ENCODE results near the gene DKKL1.
"Not testable (repeated sequence)": the region's sequence is repeated elsewhere in the genome, so short reads cannot be mapped to it uniquely, and the experiment has no call there.

Gene DKKL1

GRCh38 chr19:49326165-49326704, 37.4 kb upstream of the DKKL1 start:
- H3K27ac ChIP-seq (ENCODE audit: low read depth, low read length, poor library complexity, severe bottlenecking): peak overlapping the region; percentile 96
- H3K4me2 ChIP-seq (ENCODE audit: low read length): peak overlapping the region; percentile 64
- no peaks in the 10 kb centered on the region for H4K20me1 ChIP-seq (ENCODE audit: insufficient read depth, low read length)
- H3K9ac ChIP-seq (ENCODE audit: low read length): peak overlapping the region; percentile 50
- H3K4me3 ChIP-seq (ENCODE audit: low read depth, low read length, poor library complexity, severe bottlenecking): no peak overlapping the region
- no peaks in the 10 kb centered on the region for H3K9me2 ChIP-seq (ENCODE audit: low read depth, low read length)
- H2AFZ ChIP-seq (ENCODE audit: low read length): no peak overlapping the region
- 0 out of 2 replicates have a peak, but pooled peaks cover 3% of the 10 kb centered on the region for H3F3A ChIP-seq (ENCODE audit: insufficient read depth, low read length)
- H3K36me3 ChIP-seq (ENCODE audit: insufficient read depth, low read length): peaks cover 14% of the 10 kb centered on the region; the same call in 1 of the 2 replicates
- H3K79me2 ChIP-seq (ENCODE audit: insufficient read depth, low read length): no peaks in the 10 kb centered on the region
- TF ChIP-seq CTCF (IDR thresholded peaks at IDR 0.05; ENCODE audit: low read length) (no peak), EZH2 (IDR thresholded peaks at IDR 0.05; ENCODE audit: borderline replicate concordance, low read length) (no peak)
- H3K4me1 ChIP-seq (ENCODE audit: insufficient read depth, low read length, severe bottlenecking): peaks cover 56% of the 10 kb centered on the region
- H3K27me3 ChIP-seq (ENCODE audit: insufficient read depth, low read length): no peaks in the 10 kb centered on the region
- H3K9me3 ChIP-seq (ENCODE audit: low read length): peaks cover 8% of the 10 kb centered on the region; the same call in 1 of the 2 replicates

GRCh38 chr19:49327878-49328544, 35.7 kb upstream of the DKKL1 start:
- H3K9ac ChIP-seq (ENCODE audit: low read length): peak overlapping the region; percentile 33; the same call in 1 of the 2 replicates
- peaks cover 14% of the 10 kb centered on the region; the same call in 1 of the 2 replicates for H3K36me3 ChIP-seq (ENCODE audit: insufficient read depth, low read length)
- H3K79me2 ChIP-seq (ENCODE audit: insufficient read depth, low read length): no peaks in the 10 kb centered on the region
- TF ChIP-seq CTCF (IDR thresholded peaks at IDR 0.05; ENCODE audit: low read length) (peak; percentile 77), EZH2 (IDR thresholded peaks at IDR 0.05; ENCODE audit: borderline replicate concordance, low read length) (no peak)
- H3K27me3 ChIP-seq (ENCODE audit: insufficient read depth, low read length): no peaks in the 10 kb centered on the region
- H3K4me3 ChIP-seq (ENCODE audit: low read depth, low read length, poor library complexity, severe bottlenecking): peak overlapping the region; percentile 42
- 0 out of 2 replicates have a peak, but pooled peaks cover 7% of the 10 kb centered on the region for H3F3A ChIP-seq (ENCODE audit: insufficient read depth, low read length)
- no peaks in the 10 kb centered on the region for H3K9me2 ChIP-seq (ENCODE audit: low read depth, low read length)
- no peaks in the 10 kb centered on the region for H4K20me1 ChIP-seq (ENCODE audit: insufficient read depth, low read length)
- H3K27ac ChIP-seq (ENCODE audit: low read depth, low read length, poor library complexity, severe bottlenecking): peak overlapping the region; percentile 96
- H2AFZ ChIP-seq (ENCODE audit: low read length): no peak overlapping the region
- H3K4me2 ChIP-seq (ENCODE audit: low read length): peak overlapping the region; percentile 50
- peaks cover 74% of the 10 kb centered on the region for H3K4me1 ChIP-seq (ENCODE audit: insufficient read depth, low read length, severe bottlenecking)
- H3K9me3 ChIP-seq (ENCODE audit: low read length): peaks cover 5% of the 10 kb centered on the region; the same call in 1 of the 2 replicates

GRCh38 chr19:49328741-49329140, 34.9 kb upstream of the DKKL1 start:
- Histone ChIP-seq H3K79me2 (ENCODE audit: insufficient read depth, low read length) (no peaks in the 10 kb centered on the region), H3K4me1 (ENCODE audit: insufficient read depth, low read length, severe bottlenecking) (peaks cover 81% of the 10 kb centered on the region), H3K27me3 (ENCODE audit: insufficient read depth, low read length) (no peaks in the 10 kb centered on the region), H4K20me1 (ENCODE audit: insufficient read depth, low read length) (no peaks in the 10 kb centered on the region), H3F3A (ENCODE audit: insufficient read depth, low read length) (0 out of 2 replicates have a peak, but pooled peaks cover 4% of the 10 kb centered on the region), H2AFZ (ENCODE audit: low read length) (no peak overlapping the region), H3K9me3 (ENCODE audit: low read length) (peaks cover under 1% of the 10 kb centered on the region; the same call in 1 of the 2 replicates), H3K36me3 (ENCODE audit: insufficient read depth, low read length) (peaks cover 10% of the 10 kb centered on the region; the same call in 1 of the 2 replicates), H3K27ac (ENCODE audit: low read depth, low read length, poor library complexity, severe bottlenecking) (peak overlapping the region; percentile 96), H3K4me2 (ENCODE audit: low read length) (peak overlapping the region; percentile 50), H3K9me2 (ENCODE audit: low read depth, low read length) (no peaks in the 10 kb centered on the region), H3K4me3 (ENCODE audit: low read depth, low read length, poor library complexity, severe bottlenecking) (peak overlapping the region; percentile 42), H3K9ac (ENCODE audit: low read length) (peak overlapping the region; percentile 33; the same call in 1 of the 2 replicates)
- TF ChIP-seq CTCF (IDR thresholded peaks at IDR 0.05; ENCODE audit: low read length) (no peak), EZH2 (IDR thresholded peaks at IDR 0.05; ENCODE audit: borderline replicate concordance, low read length) (no peak)

- H3K27me3 ChIP-seq (ENCODE audit: insufficient read depth, low read length); H3F3A ChIP-seq (ENCODE audit: insufficient read depth, low read length); H3K9me3 ChIP-seq (ENCODE audit: low read length); H4K20me1 ChIP-seq (ENCODE audit: insufficient read depth, low read length); H3K9me2 ChIP-seq (ENCODE audit: low read depth, low read length); H3K79me2 ChIP-seq (ENCODE audit: insufficient read depth, low read length); H3K36me3 ChIP-seq (ENCODE audit: insufficient read depth, low read length); H2AFZ ChIP-seq (ENCODE audit: low read length): not testable (repeated sequence)
- H3K9ac ChIP-seq (ENCODE audit: low read length): peak overlapping the region; percentile 52; the same call in 1 of the 2 replicates
- H3K4me1 ChIP-seq (ENCODE audit: insufficient read depth, low read length, severe bottlenecking): peaks cover 96% of the 10 kb centered on the region
- H3K4me3 ChIP-seq (ENCODE audit: low read depth, low read length, poor library complexity, severe bottlenecking): peak overlapping the region; percentile 35
- H3K27ac ChIP-seq (ENCODE audit: low read depth, low read length, poor library complexity, severe bottlenecking): peak overlapping the region; percentile 96
- H3K4me2 ChIP-seq (ENCODE audit: low read length): peak overlapping the region; percentile 75
Observed at GRCh38 chr19:49331187-49331586, 32.5 kb upstream of the DKKL1 start.
